ENCODE measurements around the gene GCDH.
"Not testable (repeated sequence)": the region's sequence is repeated elsewhere in the genome, so short reads cannot be mapped to it uniquely, and the experiment has no call there.

Gene GCDH

DNA sequence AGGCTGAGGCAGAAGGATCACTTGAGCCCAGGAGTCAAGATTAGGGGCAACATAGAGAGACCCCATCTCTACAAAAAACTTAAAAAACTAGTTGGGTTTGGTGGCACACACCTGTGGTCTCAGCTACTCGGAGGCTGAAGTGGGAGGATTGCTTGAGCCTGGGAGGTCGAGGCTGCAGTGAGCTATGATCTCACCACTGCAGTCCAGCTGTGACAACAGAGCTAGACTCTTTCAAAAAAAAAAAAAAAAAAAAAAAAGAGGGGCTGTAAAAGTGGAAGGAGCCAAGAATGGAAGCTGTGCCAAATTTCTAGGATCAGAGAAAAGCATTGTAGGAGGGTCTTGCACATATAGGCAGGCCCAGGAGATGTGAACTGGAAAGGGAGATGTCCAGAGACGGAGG, 19.3 kb upstream of the GCDH start:
- DNase-seq, result no peak

DNA sequence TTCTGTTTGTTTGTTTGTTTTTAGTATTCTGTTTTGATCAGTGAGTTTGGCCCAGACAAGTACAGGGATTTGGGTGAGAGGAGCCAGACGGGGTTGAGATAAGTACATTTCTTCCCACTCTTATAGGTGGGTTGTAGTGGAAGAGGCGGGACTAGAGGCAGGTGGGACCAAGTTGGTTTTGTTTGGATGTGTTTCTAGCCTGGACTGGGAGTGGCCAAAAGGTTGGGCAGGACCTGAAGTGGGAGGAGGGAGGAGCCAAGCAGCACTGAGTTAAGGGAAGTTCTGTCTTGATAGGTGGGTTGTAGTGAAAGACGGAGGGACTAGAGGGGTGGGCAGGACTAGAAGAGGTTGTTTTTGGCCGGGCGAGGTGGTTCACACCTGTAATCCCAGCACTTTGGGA, 18.7 kb upstream of the GCDH start:
- no peak for DNase-seq

DNA sequence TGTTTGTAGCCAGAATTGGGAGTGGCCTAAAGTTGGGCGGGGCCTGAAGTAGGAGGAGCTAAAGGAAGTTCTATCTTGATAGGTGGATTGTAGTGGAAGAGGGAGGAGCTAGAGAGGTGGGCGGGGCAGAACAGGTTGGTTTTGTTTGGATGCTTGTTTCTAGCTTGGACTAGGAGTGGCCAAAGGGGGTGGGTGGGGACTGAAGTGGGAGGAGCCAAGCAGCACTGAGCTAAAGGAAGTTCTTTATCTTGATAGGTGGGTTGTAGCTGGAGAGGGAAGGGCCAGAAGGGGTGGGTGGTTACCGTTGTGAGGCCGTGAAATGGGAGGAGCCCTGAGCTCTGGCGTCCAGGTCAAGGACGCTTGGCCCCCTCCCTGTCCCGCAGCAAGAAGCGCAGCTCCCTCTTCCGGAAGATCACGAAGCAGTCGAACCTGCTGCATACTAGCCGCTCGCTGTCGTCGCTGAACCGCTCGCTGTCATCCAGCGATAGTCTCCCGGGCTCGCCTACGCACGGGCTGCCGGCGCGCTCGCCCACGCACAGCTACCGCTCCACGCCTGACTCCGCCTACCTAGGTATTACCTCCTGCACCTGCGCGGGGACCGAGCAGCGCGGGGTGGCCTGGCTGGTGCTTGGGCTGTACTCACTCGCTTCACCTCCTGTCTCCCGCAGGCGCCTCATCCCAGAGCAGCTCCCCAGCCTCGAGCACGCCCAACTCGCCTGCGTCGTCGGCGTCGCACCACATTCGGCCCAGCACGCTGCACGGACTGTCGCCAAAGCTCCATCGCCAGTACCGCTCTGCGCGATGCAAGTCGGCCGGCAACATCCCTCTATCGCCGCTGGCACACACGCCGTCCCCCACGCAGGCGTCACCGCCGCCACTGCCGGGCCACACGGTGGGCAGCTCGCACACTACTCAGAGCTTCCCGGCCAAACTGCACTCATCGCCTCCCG, 17.7 kb upstream of the GCDH start:
- DNase-seq, result peak; percentile 36

- no peak for DNase-seq
Observed at GRCh38 chr19:12873891-12874745, 16.8 kb upstream of the GCDH start.

- no peak for DNase-seq
Observed at GRCh38 chr19:12875086-12875485, 15.9 kb upstream of the GCDH start.

GRCh38 chr19:12880551-12881171, 10.3 kb upstream of the GCDH start:
- DNase-seq, result no peak

- peak; percentile 85 for DNase-seq
Observed at GRCh38 chr19:12881172-12881808, 9.7 kb upstream of the GCDH start, which contains the start of gene DNASE2. Gene DNASE2, minus strand, starts transcription at chr19:12881449. Its CDS starts 74 bp downstream, at chr19:12881375.

DNA sequence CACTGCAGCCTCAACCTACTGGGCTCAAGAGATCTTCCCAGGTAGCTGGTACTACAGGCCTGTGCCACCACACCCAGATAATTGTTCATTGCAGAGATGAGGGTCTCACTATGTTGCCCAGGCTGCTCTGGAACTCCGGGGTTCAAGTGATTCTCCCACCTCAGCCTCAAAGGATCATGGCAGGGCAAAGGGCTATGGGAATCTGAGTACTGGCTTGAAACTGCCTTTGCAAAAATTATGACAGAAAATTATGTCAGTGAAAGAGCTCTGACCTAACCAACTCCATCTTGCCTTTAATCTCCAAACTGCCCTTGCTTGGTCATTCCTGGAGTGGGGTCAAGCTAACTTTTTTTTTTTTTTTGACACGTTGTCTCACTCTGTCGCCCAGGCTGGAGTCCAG, 8.4 kb upstream of the GCDH start:
- DNase-seq, result no peak

DNA sequence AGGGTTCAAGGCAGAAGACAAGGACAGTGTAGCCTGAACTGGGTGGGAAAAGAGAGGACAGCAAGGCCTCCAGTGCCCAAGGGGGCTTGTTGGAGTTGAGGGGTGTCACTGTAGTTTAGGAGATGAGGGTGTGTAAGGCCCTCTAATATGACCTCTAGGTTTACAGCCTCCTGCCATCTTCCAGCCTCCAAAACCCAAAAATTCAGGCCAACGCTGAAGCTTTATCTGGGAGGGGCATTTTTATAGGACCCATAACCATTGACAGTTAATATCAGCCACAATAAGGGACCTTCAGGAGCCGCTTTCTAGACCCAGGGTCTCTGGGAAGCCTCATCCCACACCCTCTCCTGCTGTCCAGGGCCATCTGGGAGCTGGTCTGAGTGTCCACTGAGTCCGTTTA, 6.8 kb upstream of the GCDH start:
- no peak for DNase-seq

DNA sequence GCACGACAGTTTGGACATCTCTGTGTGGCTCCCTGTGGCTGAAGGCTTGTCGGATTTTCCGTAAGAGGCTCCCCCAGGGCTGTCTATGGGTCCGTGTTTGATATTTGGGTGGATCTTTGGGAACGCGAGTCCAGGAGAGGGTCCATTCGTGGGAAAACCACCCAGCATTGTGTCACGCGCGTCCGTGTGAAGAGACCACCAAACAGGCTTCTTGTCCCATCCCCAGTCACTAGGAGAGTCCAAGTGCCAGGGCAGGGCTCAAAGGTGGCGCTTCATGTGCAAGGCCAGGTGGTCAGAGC, 6.4 kb upstream of the GCDH start:
- DNase-seq, result no peak

DNA sequence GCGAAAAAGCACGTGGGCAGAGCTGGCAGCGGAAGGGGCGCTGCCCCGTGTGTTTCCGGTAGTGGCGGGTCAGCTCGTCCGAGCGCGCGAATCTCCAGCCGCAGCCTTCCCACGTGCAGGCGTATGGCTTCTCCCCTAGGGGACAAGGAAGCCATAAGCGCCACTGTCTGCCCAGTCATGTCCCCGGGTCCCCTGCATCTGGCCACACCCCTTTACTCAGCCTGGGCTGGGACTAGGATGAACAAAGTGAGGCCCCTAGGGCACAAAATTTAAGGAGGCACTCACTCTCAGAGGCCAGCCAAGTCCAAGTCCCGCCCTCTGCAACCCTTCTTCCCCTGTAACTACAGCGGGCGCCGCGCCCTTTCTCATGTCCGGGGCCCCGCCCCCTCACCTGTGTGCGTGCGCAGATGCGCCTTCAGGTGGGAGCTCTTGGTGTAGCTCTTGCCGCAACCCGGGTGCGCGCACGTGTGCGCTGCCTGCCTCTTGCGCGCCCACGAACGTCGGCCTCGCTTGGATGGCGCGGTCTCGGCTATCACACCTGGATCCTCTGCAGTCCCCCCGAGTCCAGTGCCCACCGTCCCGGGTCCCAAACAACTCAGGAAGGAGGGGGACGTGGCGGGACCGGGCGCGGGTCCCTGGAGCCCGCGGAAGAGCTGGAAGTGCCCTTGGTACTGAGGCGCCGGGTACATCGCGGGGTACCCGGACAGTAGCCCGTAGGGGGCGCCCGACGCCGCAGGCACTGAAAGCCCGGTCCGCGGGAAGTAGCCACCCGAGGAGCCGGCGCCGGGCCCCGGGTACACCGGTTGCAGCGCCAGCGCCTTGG, 5.8 kb upstream of the GCDH start:
- DNase-seq, result peak; percentile 75

DNA sequence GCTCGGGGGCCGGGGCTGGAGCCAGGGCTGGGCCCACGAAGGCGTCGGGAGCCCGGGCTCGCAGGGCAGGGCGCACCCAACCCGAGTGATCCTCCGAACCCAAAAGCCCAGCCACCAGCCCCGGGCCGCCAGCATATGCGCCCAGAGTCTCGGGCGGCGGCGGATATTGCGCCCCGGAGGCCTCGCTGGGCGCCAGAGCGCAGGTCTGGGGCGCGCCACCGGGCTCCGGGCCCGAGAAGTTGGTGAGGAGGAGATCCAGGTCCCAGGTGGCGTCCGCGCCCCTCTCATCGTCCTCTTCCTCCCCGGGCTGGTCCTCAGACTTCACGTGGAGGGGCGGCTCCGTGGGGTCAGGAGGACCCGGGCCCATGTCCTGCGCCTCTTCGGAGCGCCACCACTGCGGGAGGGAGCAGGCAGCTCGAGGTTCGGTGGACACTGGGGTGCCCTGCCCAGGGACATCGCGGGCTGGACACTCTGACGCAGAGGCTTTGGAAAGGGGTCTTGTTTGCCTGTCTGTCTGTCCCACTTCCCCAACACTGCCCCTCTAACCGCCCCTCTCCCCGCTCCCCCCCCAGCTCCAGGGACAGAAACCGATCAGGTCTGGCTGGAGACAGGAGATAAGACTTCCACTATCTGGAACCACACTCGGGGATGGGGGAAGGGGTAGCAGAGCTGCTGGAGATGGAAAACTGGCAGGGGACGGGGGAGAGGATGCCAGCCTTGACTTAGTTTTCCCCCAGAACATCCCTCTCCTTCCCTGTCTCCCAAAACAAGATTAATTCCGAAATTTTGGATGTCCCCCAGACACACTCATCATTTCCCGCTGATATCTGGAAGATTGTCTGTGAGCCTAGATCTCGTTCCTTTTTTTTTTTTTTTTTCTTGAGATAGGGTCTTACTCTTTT, 5.0 kb upstream of the GCDH start:
- no peak for DNase-seq

DNA sequence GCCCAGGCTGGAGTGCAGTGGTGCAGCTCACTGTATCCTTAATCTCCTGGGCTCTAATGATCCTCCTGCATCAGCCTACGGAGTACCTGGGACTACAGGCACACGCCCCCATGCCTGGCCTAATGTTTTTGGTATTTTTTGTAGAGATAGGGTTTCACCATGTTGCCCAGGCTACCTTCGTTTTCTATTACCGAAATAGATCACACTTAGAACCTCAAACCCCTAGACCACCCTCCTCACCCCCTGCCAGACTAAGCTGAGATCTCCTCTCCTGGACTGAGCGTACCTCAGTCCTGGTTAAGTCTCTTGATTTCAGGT, 4.3 kb upstream of the GCDH start:
- DNase-seq, result no peak

GRCh38 chr19:12886969-12887747, 3.8 kb upstream of the GCDH start, which contains the start of gene KLF1:
Gene KLF1, minus strand, starts transcription at chr19:12887201. Its CDS starts 61 bp downstream, at chr19:12887140.
- no peak for DNase-seq

DNA sequence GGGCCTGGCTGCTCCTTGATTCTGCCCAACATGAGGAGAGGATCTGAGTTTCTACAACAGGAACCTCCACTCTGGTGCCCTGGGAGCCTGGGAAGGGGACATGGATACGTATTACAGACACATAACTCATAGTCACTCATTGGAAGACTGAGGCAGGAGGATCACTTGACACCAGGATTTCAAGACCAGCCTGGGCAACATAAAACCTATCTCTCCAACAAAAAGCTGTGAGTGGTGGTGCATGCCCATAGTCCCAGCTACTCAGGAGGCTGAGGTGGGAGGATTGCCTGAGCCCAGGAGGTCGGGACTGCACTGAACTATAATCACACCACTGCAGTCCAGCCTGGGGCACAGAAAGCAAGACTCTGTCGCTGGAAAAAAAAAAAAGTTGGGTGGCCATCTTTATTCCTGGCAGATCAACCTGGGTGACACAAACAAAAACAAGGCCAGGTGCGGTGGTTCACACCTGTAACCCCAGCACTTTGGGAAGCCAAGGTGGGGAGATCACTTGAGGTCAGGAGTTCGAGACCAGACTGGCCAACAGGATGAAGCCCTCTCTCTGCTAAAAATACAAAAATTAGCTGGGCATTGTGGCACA, 2.9 kb upstream of the GCDH start:
- DNase-seq, result no peak

- not testable (repeated sequence) for DNase-seq
Observed at GRCh38 chr19:12890299-12890786, 617 bp upstream of the GCDH start.

- DNase-seq, result no peak
Observed at GRCh38 chr19:12891553-12892021, 627 bp downstream of the GCDH start.

DNA sequence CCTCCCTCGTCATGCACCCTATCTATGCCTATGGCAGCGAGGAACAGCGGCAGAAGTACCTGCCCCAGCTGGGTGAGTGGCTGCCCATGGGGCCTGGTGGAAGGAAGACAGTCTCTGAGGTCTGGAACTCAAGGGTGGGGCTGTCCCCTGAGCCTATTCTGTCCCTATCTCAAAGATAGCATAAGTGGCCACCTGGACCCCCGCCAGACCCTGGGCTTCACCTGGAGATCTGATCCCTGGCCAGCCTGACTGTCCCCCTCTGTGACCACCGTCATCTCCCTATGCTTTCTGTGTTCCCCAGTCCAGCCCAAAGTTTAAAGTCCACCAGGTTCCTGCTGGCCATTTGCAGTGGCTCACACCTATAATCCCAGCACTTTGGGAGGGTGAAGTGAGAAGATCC, 2.6 kb downstream of the GCDH start:
- no peak for DNase-seq

DNA sequence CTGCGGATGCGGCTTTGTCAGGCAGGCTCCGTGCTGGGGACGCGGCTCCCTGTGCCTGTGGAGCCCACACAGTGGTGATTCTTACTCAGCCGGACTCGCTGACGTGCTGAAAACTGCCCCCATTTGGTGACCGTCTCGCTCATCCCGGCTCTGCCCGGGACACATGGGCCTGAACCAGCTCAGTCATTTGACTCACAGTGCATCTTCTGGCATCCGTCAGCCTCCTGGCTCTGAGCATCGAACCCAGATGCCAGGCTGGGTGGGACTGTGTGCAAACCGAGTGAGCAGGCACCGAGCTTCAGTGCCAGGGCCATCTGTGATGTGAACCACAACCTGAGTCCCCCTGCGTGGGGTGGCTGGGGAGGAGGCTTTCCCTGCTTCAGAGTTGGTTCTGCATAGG, 5.5 kb downstream of the GCDH start:
- DNase-seq, result no peak

All from right kidney (tissue), 1 donor.